Ectodermal cell (in vitro differentiated cells): ENCODE measurements around the gene BTBD16.

Experiments
- H3K27ac ChIP-seq: 2 replicates; pipeline ENCODE4 v1.7.0; 2013; ENCODE audit warnings: mild to moderate bottlenecking, low read depth, low read length; ENCODE audit not compliant: insufficient read depth, poor library complexity, severe bottlenecking
- H3K27me3 ChIP-seq: 2 replicates; pipeline ENCODE4 v1.7.0; 2013; ENCODE audit warnings: mild to moderate bottlenecking, low read length; ENCODE audit not compliant: insufficient read depth, control insufficient read depth, poor library complexity, severe bottlenecking
- H3K36me3 ChIP-seq: one replicate; pipeline ENCODE4 v1.7.0; 2013; ENCODE audit warnings: low read length; ENCODE audit not compliant: control insufficient read depth, insufficient read depth
- H3K4me1 ChIP-seq: one replicate; pipeline ENCODE4 v1.7.0; 2013; ENCODE audit warnings: low read length; ENCODE audit not compliant: control insufficient read depth, insufficient read depth
- H3K4me3 ChIP-seq: 2 replicates; pipeline ENCODE4 v1.7.0; 2013; ENCODE audit warnings: low read depth, low read length, control low read depth; ENCODE audit not compliant: insufficient read depth
- H3K9me3 ChIP-seq: 2 replicates; pipeline ENCODE4 v1.7.0; 2013; ENCODE audit warnings: mild to moderate bottlenecking, low read length, moderate library complexity; ENCODE audit not compliant: control insufficient read depth
- WGBS, 2 experiments: methylation state at CpG; one replicate each; pipeline ENCODE4 v1.1.7; 2013; ENCODE audit warnings: missing lambda C conversion rate in 2 of 2; 5-methylcytosine and 5-hydroxymethylcytosine counted together

The BTBD16 gene

DNA sequence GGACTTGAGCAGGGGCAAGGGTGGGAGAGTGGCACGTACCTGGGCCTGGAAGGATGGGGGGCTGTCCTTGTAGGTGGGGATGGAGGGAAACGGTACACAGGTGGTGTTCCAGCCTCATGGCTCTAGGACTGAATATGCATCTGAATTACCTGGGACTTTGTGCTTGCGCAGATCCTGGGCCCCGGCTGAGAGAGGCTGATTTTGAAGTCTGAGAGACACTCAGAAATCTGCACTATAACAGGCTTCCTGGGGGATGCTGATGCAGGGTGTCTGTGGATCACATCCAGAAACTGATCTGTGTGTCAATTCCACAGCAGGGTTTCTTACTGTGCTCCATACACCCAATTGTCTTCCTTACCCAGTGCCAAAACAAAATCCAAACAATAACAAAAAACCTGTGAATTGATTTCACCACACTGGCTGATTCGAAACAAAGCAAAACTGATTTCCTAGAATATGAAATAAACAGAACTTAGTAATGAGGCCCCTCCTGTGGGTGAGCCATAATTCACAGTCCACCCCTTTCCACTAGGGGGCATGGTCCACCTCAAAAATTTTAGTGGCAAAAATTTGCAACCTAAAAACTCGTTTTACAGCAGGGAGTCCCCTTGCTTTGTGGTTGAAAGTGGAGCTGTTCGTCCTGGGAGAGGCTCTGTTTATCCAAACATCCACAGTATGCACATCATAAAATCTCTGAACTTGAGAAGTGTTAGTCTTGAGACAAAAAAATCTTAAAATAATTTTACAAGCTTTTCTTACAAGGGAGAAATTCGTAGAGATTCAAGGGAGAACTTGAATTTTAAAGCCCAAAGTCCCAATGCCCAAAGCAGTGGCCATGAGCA, 71.4 kb downstream of the BTBD16 start:
- Histone ChIP-seq H3K27ac (no peak overlapping the region), H3K27me3 (no peaks in the 10 kb centered on the region), H3K36me3 (no peaks in the 10 kb centered on the region), H3K9me3 (no peaks in the 10 kb centered on the region), H3K4me3 (no peak overlapping the region), H3K4me1 (no peaks in the 10 kb centered on the region)
- WGBS, 2 experiments, result 44 to 51% methylated on average over 7 to 8 of the region's 8 CpGs

DNA sequence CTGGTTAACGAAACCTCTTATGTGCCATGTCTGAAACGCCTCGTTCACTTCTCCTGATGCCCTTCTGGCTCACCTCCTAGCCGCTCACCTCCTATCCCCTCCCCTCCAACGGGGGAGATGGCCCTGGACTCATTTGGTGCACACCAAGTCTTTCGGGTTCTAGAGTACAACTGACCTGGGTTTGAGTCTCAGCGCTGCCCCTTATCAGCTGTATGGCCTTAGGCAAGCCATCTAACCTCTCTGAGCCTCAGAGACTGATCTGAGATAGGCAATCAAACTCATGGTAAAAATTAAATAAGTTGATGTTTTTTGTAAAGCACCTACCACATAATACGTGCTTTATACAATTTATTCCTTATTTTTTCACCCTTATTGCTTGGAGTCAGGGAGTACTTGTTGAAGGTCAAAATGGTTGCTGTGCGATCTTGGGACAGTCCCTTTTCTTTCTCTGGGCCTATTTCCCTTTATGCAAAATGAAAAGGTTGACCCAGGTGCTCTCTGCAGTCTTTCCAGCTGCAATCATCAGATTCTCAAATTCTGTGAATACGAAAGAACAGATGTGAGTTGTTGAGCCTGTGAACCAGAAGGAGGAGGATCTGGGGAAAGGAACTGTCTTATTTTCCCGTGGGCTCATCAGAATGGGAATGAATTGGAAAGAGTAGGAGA, 72.2 kb downstream of the BTBD16 start:
- Histone ChIP-seq H3K27me3 (no peaks in the 10 kb centered on the region), H3K4me1 (no peaks in the 10 kb centered on the region), H3K9me3 (no peaks in the 10 kb centered on the region), H3K4me3 (no peak overlapping the region), H3K27ac (no peak overlapping the region), H3K36me3 (no peaks in the 10 kb centered on the region)
- WGBS, 2 experiments, result 92 to 94% methylated on average over 11 of the region's 11 CpGs

DNA sequence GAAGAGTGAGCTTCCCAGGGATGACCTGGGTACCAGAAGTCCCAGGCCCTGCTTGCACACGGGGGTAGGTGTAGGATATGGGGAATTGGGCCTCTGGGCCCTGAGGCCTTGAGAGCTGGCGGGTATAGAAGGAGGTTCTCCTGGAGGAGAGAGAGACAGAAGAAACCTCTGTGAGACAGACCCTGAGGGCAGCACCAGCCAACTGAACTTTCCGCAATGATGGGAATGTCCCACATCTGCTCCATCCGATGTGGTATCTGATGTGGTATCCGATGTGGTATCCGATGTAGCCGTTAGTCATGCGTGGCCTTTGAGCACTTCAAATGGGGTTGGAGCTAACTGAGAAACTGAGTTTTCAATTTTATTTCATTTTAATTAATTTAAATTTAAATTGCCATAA, 72.8 kb downstream of the BTBD16 start:
- WGBS, 2 experiments, result 89 to 92% methylated on average over 8 of the region's 8 CpGs
- no peak overlapping the region for H3K4me3 ChIP-seq
- H3K27me3 ChIP-seq, result no peaks in the 10 kb centered on the region
- H3K4me1 ChIP-seq, result no peaks in the 10 kb centered on the region
- no peak overlapping the region for H3K27ac ChIP-seq
- no peaks in the 10 kb centered on the region for H3K36me3 ChIP-seq
- no peaks in the 10 kb centered on the region for H3K9me3 ChIP-seq

DNA sequence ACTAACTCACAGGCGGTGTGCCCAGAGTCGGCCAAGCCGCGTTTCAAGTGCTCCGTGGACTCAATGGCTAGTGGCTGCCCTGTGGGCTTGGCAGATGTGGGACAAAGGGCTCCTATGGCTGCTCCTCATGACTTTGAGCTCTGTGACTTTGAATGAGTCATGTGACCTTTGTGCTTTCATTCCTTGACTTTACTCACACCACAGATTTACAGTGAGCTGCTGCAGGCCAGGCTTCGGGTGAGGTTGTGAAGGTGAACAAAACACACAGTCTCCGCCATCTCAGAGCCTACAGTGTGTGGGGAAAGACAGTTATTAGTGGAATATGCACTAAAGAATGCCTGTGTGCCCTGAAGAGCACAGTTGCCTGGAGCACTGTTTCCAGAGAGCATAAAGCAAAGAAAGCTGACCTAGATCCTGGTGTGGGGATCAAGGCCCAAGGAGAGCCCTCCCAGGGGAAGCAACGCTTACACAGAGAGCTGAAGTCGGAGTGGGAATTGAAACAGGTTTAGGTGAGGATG, 73.7 kb downstream of the BTBD16 start:
- Histone ChIP-seq H3K9me3 (no peaks in the 10 kb centered on the region), H3K27ac (no peak overlapping the region)
- WGBS, 2 experiments, result 95% methylated on average over 9 of the region's 9 CpGs

DNA sequence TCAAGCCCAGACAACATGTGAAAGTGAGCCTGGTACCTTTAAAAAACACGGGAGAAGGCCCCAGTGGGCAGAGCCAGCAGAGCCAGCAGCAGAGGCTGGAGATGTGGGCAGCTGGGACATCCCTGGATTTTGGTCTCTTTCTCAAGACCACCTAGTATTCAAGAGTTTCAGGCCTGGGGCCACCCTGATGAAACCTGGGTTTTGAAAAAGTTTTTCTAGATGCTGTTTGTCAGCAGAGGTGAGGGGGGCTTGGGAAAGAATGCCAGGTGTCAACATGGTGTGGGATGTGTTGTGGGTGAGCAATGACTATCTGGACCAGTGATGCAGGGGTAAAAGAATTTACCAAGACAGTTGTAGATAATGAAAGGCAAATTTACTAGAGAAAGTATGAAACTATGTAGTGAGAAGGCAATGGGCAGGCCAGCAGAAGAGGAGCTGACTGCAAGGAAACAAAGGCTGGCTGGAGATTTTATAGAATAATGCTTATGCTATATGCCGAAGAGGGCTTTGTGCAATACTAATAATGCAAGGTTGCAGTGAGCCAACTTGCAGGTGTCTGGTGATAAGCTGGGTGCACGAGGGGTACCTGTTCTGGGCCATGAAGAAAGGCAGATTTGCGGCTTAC, 75.3 kb downstream of the BTBD16 start:
- Histone ChIP-seq H3K27ac (no peak overlapping the region), H3K4me3 (no peak overlapping the region), H3K36me3 (no peaks in the 10 kb centered on the region), H3K9me3 (no peaks in the 10 kb centered on the region), H3K27me3 (no peaks in the 10 kb centered on the region), H3K4me1 (no peaks in the 10 kb centered on the region)
- 90 to 92% methylated on average over 4 of the region's 4 CpGs for WGBS, 2 experiments

More for the DNA sequence above, 73.7 kb downstream of the BTBD16 start:
- Histone ChIP-seq H3K36me3 (no peaks in the 10 kb centered on the region), H3K27me3 (no peaks in the 10 kb centered on the region), H3K4me3 (no peak overlapping the region), H3K4me1 (no peaks in the 10 kb centered on the region)

DNA sequence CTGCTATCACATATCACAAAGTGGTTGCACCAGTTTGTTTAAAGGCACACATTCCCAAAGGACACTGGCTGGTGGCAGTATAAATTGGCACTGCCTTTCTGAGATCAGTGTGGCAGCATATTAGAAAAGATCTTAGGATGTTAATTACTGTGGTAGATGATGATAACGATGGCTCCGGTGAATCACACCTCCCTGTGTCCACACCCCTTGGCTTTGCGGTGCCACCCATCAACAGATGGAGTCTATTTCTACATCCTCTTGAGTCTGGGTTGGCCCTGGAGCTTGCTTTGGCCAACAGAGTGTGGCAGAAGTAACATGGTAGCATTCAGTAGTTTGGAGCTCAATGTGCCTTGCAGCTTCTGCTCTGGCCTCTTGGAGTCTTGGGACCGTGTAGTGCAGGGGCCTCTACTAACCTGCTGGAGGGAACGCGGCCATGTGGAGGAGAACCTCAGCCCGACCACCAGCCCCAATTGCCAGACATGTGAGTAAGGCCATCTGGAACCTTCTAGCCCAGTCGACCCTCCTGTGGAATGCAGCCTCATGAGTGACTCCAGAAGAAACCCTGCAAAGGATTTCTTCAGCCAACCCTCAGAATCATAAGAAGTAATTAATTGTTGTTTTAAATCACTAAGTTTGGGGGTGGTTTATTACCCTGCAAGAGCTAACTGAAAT, 76.2 kb downstream of the BTBD16 start:
- WGBS, 2 experiments, result 96 to 97% methylated on average over 8 of the region's 8 CpGs
- Histone ChIP-seq H3K4me1 (no peaks in the 10 kb centered on the region), H3K36me3 (no peaks in the 10 kb centered on the region), H3K27ac (no peak overlapping the region), H3K27me3 (no peaks in the 10 kb centered on the region), H3K9me3 (no peaks in the 10 kb centered on the region), H3K4me3 (no peak overlapping the region)

DNA sequence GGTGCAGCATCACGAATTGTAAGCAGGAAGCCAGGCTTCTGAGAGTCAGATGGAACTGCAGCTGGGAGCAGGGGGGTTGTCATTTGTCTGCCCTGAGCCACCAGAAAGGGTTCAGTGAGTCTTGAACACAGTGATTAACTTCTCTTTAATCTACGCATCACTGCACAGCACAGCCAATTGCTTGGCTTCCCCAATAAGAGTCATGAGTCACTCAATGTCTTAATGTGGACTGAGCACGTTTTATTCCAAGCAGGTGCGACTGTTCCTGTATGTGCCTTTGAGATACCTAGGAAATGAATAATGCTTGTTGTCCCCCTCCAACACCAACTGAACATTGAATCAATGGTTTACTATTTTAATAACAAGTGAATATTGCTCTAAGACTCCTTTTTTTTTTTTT, 77.4 kb downstream of the BTBD16 start:
- Histone ChIP-seq H3K27me3 (no peaks in the 10 kb centered on the region), H3K27ac (peak overlapping the region; percentile 71), H3K9me3 (no peaks in the 10 kb centered on the region), H3K4me1 (peaks cover 5% of the 10 kb centered on the region), H3K4me3 (no peak overlapping the region), H3K36me3 (no peaks in the 10 kb centered on the region)
- WGBS, 2 experiments, result 87 to 91% methylated on average over 4 of the region's 4 CpGs

DNA sequence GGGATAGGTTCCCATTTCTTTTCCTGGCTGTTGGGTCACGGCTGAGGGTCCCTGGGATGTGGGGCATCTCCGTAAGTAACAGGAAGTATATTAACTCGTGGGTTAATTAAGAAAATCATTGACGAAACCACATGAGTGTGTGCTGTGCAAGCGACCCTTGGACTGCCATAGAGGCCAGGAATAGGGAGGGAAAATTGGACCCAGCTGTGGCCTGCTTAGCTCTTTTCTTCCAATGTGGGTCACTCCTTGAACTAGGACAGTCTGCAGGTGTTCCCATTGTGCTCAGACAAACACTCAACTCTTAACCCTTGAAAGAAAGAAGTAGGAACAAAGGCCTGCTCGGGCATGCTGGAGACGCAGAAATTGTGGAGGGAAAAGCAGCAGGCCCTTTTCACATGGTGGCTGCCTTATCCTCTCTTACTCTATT, 77.9 kb downstream of the BTBD16 start:
- H3K27me3 ChIP-seq, result no peaks in the 10 kb centered on the region
- 62 to 67% methylated on average over 7 of the region's 7 CpGs for WGBS, 2 experiments
- peaks cover 5% of the 10 kb centered on the region for H3K4me1 ChIP-seq
- peak overlapping the region; percentile 71 for H3K27ac ChIP-seq
- no peak overlapping the region for H3K4me3 ChIP-seq
- no peaks in the 10 kb centered on the region for H3K36me3 ChIP-seq
- no peaks in the 10 kb centered on the region for H3K9me3 ChIP-seq

DNA sequence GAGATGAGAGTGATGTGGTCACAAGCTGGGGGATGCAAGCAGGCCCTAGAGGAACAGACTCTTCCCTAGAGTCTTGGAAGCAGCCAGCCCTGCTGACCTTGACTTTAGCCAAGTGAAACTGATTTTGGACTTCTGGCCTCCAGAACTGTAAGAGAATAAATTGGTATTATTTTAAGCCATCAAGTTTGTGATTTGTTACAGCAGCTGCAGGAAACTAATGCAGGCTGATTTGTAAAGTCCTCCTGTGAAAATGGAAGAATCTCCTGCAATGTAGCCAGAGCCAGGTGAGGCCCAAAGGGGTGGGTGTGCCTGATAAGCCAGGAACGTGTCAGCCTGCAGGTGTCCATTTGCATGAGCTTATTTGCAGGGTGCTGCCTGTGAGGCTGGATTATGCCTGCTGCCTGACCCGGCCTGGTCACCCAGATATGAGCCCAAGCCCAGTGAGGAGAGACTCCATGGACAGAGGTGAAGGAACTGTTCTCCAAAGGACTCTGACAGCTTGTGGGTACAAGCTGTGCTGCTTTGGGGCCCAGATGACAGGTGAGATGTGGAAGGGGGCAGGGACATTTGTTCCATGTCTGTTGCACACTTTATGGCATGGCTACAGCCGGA, 78.8 kb downstream of the BTBD16 start:
- H3K4me3 ChIP-seq, result no peak overlapping the region
- peaks cover 5% of the 10 kb centered on the region for H3K4me1 ChIP-seq
- H3K36me3 ChIP-seq, result no peaks in the 10 kb centered on the region
- WGBS, 2 experiments, result 90 to 91% methylated on average over 3 of the region's 3 CpGs
- H3K9me3 ChIP-seq, result no peaks in the 10 kb centered on the region
- no peak overlapping the region for H3K27ac ChIP-seq
- no peaks in the 10 kb centered on the region for H3K27me3 ChIP-seq
